H1 (cell line): ENCODE results near the gene PPARD. TPM values are rescaled to one million over a fixed set of nuclear protein-coding genes. Genes with fewer than 3 reads are reported as not detected.

Experiments
- CTCF ChIA-PET: fragments of 300-600 bp; sonication (Branson Sonifier 250); formaldehyde crosslinking; loops from one replicate; lab custom pipeline; 2021; ENCODE audit not compliant: partially characterized antibody; lab: Charles Lee
- POLR2A ChIA-PET: fragments of 300-600 bp; sonication (Branson Sonifier 250); formaldehyde crosslinking; loops from one replicate; lab custom pipeline; 2021; ENCODE audit warnings: inconsistent platforms; ENCODE audit not compliant: partially characterized antibody; lab: Charles Lee
- DNase-seq, 2 experiments: peaks; one replicate each; pipeline versions ENCODE4 v3.0.0 to v3.0.0-alpha.2; 2010 to 2022; ENCODE audit warnings: low spot score in 2 of 2, low read depth in 1 of 2, mixed read lengths in 1 of 2
- FAIRE-seq: peaks from 2 replicates; lab custom pipeline; 2011; peaks lifted over from hg19 to GRCh38; lab: Jason Lieb, UNC
- H2AFZ ChIP-seq: 2 replicates; pipeline ENCODE4 v1.8.1; 2012; ENCODE audit warnings: low read length, inconsistent platforms
- H2AK5ac ChIP-seq: 2 replicates; pipeline ENCODE4 v1.6.1; 2013; ENCODE audit warnings: low read depth, low read length
- H2BK120ac ChIP-seq: replicated peaks from 2 replicates; pipeline ENCODE3; 2013; ENCODE audit warnings: low read depth, low read length, inconsistent platforms
- H2BK12ac ChIP-seq: 2 replicates; pipeline ENCODE4 v1.6.1; 2013; ENCODE audit warnings: low read depth, low read length
- H2BK15ac ChIP-seq: 2 replicates; pipeline ENCODE4 v1.6.1; 2013; ENCODE audit warnings: low read length
- H2BK20ac ChIP-seq: 2 replicates; pipeline ENCODE4 v1.6.1; 2013; ENCODE audit warnings: low read length
- H2BK5ac ChIP-seq: 2 replicates; pipeline ENCODE4 v1.6.1; 2013; ENCODE audit warnings: low read depth, low read length
- H3K14ac ChIP-seq: 2 replicates; pipeline ENCODE4 v1.6.1; 2013; ENCODE audit warnings: inconsistent platforms; ENCODE audit not compliant: insufficient read length
- H3K18ac ChIP-seq: 2 replicates; pipeline ENCODE4 v1.6.1; 2013; ENCODE audit warnings: low read length; ENCODE audit errors: extremely low read depth
- H3K23ac ChIP-seq: 2 replicates; pipeline ENCODE4 v1.6.1; 2013; ENCODE audit warnings: inconsistent platforms; ENCODE audit not compliant: insufficient read length
- H3K23me2 ChIP-seq: 2 replicates; pipeline ENCODE4 v1.6.1; 2013; ENCODE audit warnings: low read depth, low read length
- H3K27ac ChIP-seq: 2 replicates; pipeline ENCODE4 v1.6.1; 2011; ENCODE audit warnings: low read depth, low read length, inconsistent platforms
- H3K27me3 ChIP-seq, 4 experiments: replicated peaks in 1 of 4; 1 replicate in 1 of 4; 2 replicates in 3 of 4; pipeline versions ENCODE4 v1.6.1 to v1.8.1; 2011 to 2013; ENCODE audit warnings: low read length in 3 of 4, mild to moderate bottlenecking in 3 of 4, inconsistent platforms in 2 of 4, mixed read lengths in 2 of 4, moderate library complexity in 1 of 4; ENCODE audit not compliant: control insufficient read depth in 3 of 4, insufficient read depth in 3 of 4; ENCODE audit errors: extremely low read depth in 1 of 4
- H3K36me3 ChIP-seq, 4 experiments: 2 replicates each; pipeline versions ENCODE4 v1.6.1 to v1.8.1; 2011 to 2013; ENCODE audit warnings: mild to moderate bottlenecking in 4 of 4, low read length in 3 of 4, moderate library complexity in 2 of 4, control low read depth in 1 of 4, inconsistent platforms in 1 of 4; ENCODE audit not compliant: insufficient read depth in 4 of 4, control insufficient read depth in 2 of 4
- H3K4ac ChIP-seq: replicated peaks from 2 replicates; pipeline ENCODE3; 2013; ENCODE audit warnings: low read length, low read depth, mixed read lengths, inconsistent platforms; ENCODE audit not compliant: insufficient read length
- H3K4me1 ChIP-seq, 4 experiments: replicated peaks in 1 of 4; 1 replicate in 1 of 4; 2 replicates in 3 of 4; pipeline versions ENCODE4 v1.6.1 to v1.8.1; 2011 to 2013; ENCODE audit warnings: low read length in 3 of 4, inconsistent platforms in 2 of 4, mixed read lengths in 1 of 4; ENCODE audit not compliant: insufficient read depth in 4 of 4, control insufficient read depth in 3 of 4
- H3K4me2 ChIP-seq, 2 experiments: 2 replicates each; pipeline versions ENCODE4 v1.6.1 to v1.8.1; 2011 to 2013; ENCODE audit warnings: low read depth in 2 of 2, low read length in 2 of 2, control low read depth in 1 of 2, inconsistent platforms in 1 of 2, mild to moderate bottlenecking in 1 of 2; ENCODE audit not compliant: insufficient read depth in 1 of 2
- H3K4me3 ChIP-seq, 4 experiments: fragments of 200-600, 300-600 bp in 1 of 4; sonication (generic), shearing (Covaris generic), sonication (Bioruptor Twin) in 1 of 4; 2 replicates each; pipeline versions ENCODE4 v1.5.1 to v1.8.1; 2011 to 2016; ENCODE audit warnings: low read length in 4 of 4, low read depth in 3 of 4, control low read depth in 2 of 4, inconsistent platforms in 2 of 4, mild to moderate bottlenecking in 2 of 4, mixed read lengths in 1 of 4, moderate library complexity in 1 of 4; ENCODE audit not compliant: insufficient read depth in 2 of 4; ENCODE audit errors: extremely low read depth in 1 of 4
- H3K56ac ChIP-seq: replicated peaks from 2 replicates; pipeline ENCODE3; 2013; ENCODE audit warnings: low read depth, mild to moderate bottlenecking, mixed read lengths, low read length, inconsistent platforms; ENCODE audit not compliant: insufficient read length
- H3K79me1 ChIP-seq: 2 replicates; pipeline ENCODE4 v1.6.1; 2013; ENCODE audit warnings: low read depth, low read length, control low read depth
- H3K79me2 ChIP-seq, 2 experiments: 2 replicates each; pipeline versions ENCODE4 v1.6.1 to v1.8.1; 2012 to 2013; ENCODE audit warnings: low read length in 2 of 2, mild to moderate bottlenecking in 2 of 2, inconsistent platforms in 1 of 2; ENCODE audit not compliant: insufficient read depth in 2 of 2, control insufficient read depth in 1 of 2
- H3K9ac ChIP-seq, 4 experiments: replicated peaks in 1 of 4; 1 replicate in 1 of 4; 2 replicates in 3 of 4; pipeline versions ENCODE4 v1.6.1 to v1.8.1; 2011 to 2013; ENCODE audit warnings: low read depth in 3 of 4, low read length in 3 of 4, control low read depth in 2 of 4, mild to moderate bottlenecking in 2 of 4, moderate library complexity in 2 of 4, inconsistent platforms in 1 of 4; ENCODE audit errors: extremely low read depth in 1 of 4
- H3K9me3 ChIP-seq, 2 experiments: 2 replicates each; pipeline versions ENCODE4 v1.6.1 to v1.8.1; 2012 to 2013; ENCODE audit warnings: mild to moderate bottlenecking in 2 of 2, moderate library complexity in 2 of 2, control low read depth in 1 of 2, inconsistent platforms in 1 of 2, low read depth in 1 of 2, low read length in 1 of 2, mixed read lengths in 1 of 2; ENCODE audit not compliant: insufficient read depth in 2 of 2
- H4K20me1 ChIP-seq, 2 experiments: replicated peaks in 1 of 2; 2 replicates each; pipeline versions ENCODE3 to v1.8.1; 2011 to 2013; ENCODE audit warnings: inconsistent platforms in 2 of 2, low read length in 2 of 2, mild to moderate bottlenecking in 1 of 2; ENCODE audit not compliant: insufficient read depth in 2 of 2, control insufficient read depth in 1 of 2
- H4K5ac ChIP-seq: 2 replicates; pipeline ENCODE4 v1.6.1; 2013; ENCODE audit warnings: low read length, low read depth, mixed read lengths, inconsistent platforms; ENCODE audit not compliant: insufficient read length
- H4K8ac ChIP-seq: 2 replicates; pipeline ENCODE4 v1.8.0; 2013; ENCODE audit warnings: mild to moderate bottlenecking, moderate library complexity, low read length, inconsistent platforms; ENCODE audit not compliant: insufficient read depth; ENCODE audit errors: extremely low read depth
- H4K91ac ChIP-seq: replicated peaks from 2 replicates; pipeline ENCODE3; 2013; ENCODE audit warnings: low read length, mixed read lengths, inconsistent platforms; ENCODE audit not compliant: insufficient read length
- BRCA1 ChIP-seq: IDR thresholded peaks from 2 replicates; pipeline ENCODE4 v1.6.1; 2012; ENCODE audit warnings: low read depth, low read length, improper control_type of control experiment
- FOSL1 ChIP-seq: IDR thresholded peaks from 2 replicates; pipeline ENCODE4 v1.6.1; 2011; ENCODE audit warnings: mild to moderate bottlenecking, low read depth, low read length, moderate library complexity; ENCODE audit not compliant: insufficient read depth
- HDAC2 ChIP-seq, 2 experiments: fragments of 300-600 bp in 1 of 2; sonication (generic) in 1 of 2; IDR thresholded peaks; 2 replicates each; pipeline ENCODE4 v1.6.1; 2011 to 2012; ENCODE audit warnings: low read depth in 2 of 2, low read length in 2 of 2, mild to moderate bottlenecking in 2 of 2, moderate library complexity in 2 of 2, borderline replicate concordance in 1 of 2, inconsistent platforms in 1 of 2
- KDM5A ChIP-seq: fragments of 200-600 bp; IDR thresholded peaks from 2 replicates; pipeline ENCODE4 v1.7.1; 2012; ENCODE audit warnings: mild to moderate bottlenecking, low read length, inconsistent platforms, mixed read lengths
- MAX ChIP-seq: IDR thresholded peaks from 2 replicates; pipeline ENCODE4 v1.6.1; 2012; ENCODE audit warnings: inconsistent platforms
- RBBP5 ChIP-seq: IDR thresholded peaks from 2 replicates; pipeline ENCODE4 v1.7.1; 2012; ENCODE audit warnings: low read depth, mild to moderate bottlenecking, inconsistent platforms, low read length, moderate library complexity, borderline replicate concordance
- SIRT6 ChIP-seq: IDR thresholded peaks from one replicate; pipeline ENCODE4 v1.7.1; 2012; ENCODE audit warnings: low read length, inconsistent platforms
- WGBS, 2 experiments: shearing (Covaris generic) in 1 of 2; methylation state at CpG; one replicate each; pipeline versions ENCODE4 v1.1.6 to v1.1.7; 2013 to 2015; ENCODE audit warnings: low lambda C conversion rate in 2 of 2, mixed read lengths in 2 of 2, inconsistent platforms in 1 of 2, low coverage in 1 of 2, missing lambda C conversion rate in 1 of 2; ENCODE audit not compliant: insufficient replicate concordance in 2 of 2, insufficient coverage in 1 of 2, insufficient read length in 1 of 2; ENCODE audit errors: extremely low coverage in 1 of 2, missing lambda C conversion rate in 1 of 2; 5-methylcytosine and 5-hydroxymethylcytosine counted together
- polyA plus RNA-seq, 7 experiments: library from polyadenylated mRNA; depleted of rRNA in 3 of 7; stranded (reverse) in 5 of 7; unstranded in 2 of 7; fragments of >200 nt in 5 of 7; fragments of 200-250 nt in 2 of 7; gene quantifications; 1 replicate in 5 of 7; 2 replicates in 1 of 7; 4 replicates in 1 of 7; pipeline versions ENCODE4 v1.2.1 to v1.2.3, GENCODE V29; 2011 to 2013; ENCODE audit warnings: missing spikeins in 2 of 7, mixed read lengths in 2 of 7
- total RNA-seq: library from RNA; stranded (reverse); fragmentation: NEBNext Ultra II Directional; extraction: Animal tissue kit (Norgen Biotek cat#: 25700); gene quantifications from 2 replicates; pipeline ENCODE4 v1.2.1, GENCODE V29; 2021

The PPARD gene
- total and polyA plus RNA-seq, 2 of the 8 experiments (the other 6 are each of a cell fraction or from before 2014, with no cell fraction given) = 14.6 to 14.9 TPM

DNA sequence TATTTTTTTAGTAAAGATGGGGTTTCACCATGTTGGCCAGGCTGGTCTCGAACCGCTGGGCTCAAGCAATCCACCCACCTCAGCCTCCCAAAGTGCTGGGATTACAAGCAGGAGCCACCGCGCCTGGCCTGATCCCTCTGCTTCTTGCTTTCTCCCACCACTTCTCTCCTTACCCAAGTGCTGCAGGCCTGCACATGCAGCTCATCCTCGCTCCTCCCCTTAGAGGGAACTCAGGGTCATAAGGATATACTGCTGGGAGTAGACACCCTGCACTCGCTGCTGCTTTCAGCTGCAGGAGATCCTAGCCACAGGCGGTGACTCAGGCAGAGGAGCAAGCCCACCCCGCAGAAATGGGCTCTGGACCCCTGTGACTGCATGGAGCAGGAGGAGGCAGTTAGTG lies 69.7 kb downstream of the PPARD start:
- Histone ChIP-seq H3K14ac (no peak overlapping the region), H2BK15ac (no peak overlapping the region), H3K4me2 (no peak overlapping the region), H4K91ac (no peak overlapping the region), H3K18ac (no peak overlapping the region), H3K36me3 (no peaks in the 10 kb centered on the region), H4K20me1 (peaks cover 0 to 2% of the 10 kb centered on the region in 2 experiments), H4K8ac (no peak overlapping the region), H2AK5ac (no peak overlapping the region), H3K4ac (no peak overlapping the region), H3K56ac (no peak overlapping the region), H2AFZ (no peak overlapping the region), H3K4me1 (peaks cover 0 to 3% (median 0%) of the 10 kb centered on the region in 4 experiments; a peak in 2 of 7 replicates), H4K5ac (no peak overlapping the region), H2BK20ac (no peak overlapping the region), H2BK120ac (no peak overlapping the region), H2BK12ac (no peak overlapping the region), H3K27me3 (no peaks in the 10 kb centered on the region), H3K4me3 (no peak overlapping the region), H3K79me2 (no peaks in the 10 kb centered on the region), H3K23ac (no peak overlapping the region), H2BK5ac (no peak overlapping the region), H3K27ac (no peak overlapping the region), H3K23me2 (no peaks in the 10 kb centered on the region), H3K9ac (no peak overlapping the region), H3K9me3 (no peaks in the 10 kb centered on the region), H3K79me1 (peaks cover 2% of the 10 kb centered on the region; the same call in 1 of the 2 replicates)
- WGBS, 2 experiments = 83% methylated on average over 8 of the region's 8 CpGs; no CpG with 5 or more reads in 1 of the 2 experiments
- TF ChIP-seq HDAC2 (IDR thresholded peaks at IDR 0.05; ENCODE audit: borderline replicate concordance in 1 of 2, low read depth in 2 of 2, low read length in 2 of 2) = no peak
- no peak for TF ChIP-seq MAX
- no peak for TF ChIP-seq KDM5A
- no peak for TF ChIP-seq FOSL1
- TF ChIP-seq SIRT6 = no peak
- no peak for TF ChIP-seq BRCA1
- no peak for TF ChIP-seq RBBP5
- ChIA-PET POLR2A (interaction anchor here (0.5 kb wide), 1 partner anchor 9 kb away, joined by 3 read pairs; no protein-coding TSS in a partner anchor), CTCF (interaction anchor here (0.6 to 4.3 kb wide), 10 partner anchors 11 to 1258 kb away, joined by 3 to 25 read pairs (median 5); partner anchors contain the start of gene RPL10A)
- no peak for DNase-seq
- no peak for FAIRE-seq
